ENCODE data around the gene LRRC71.

DNA sequence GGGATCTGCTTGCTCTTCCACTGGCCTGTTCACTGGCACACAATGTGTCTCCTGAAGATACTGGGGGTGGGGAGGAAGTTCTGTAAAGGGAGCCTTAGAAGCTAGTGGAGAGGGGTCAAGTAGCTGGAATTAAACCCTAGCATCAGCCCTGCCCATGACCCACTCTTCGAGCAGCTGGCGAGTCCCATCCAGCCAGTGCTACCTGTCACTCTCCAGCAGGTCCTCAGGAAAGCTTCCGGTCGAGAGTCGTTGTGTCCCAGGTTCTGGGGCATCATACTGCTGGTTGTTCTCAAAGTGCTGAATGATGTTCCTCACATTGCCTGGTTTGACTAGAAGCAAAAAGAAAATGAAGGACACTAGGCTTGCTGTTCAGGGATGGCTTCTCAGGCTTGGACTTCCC lies 30.9 kb downstream of the LRRC71 start:
- TF ChIP-seq MTA2 (IDR thresholded peaks at IDR 0.05; ENCODE audit: low read depth) (no peak), BRCA1 (IDR thresholded peaks at IDR 0.05; ENCODE audit: low read depth, low read length) (no peak), EZH2 (IDR thresholded peaks at IDR 0.05; ENCODE audit: borderline replicate concordance, control insufficient read depth, low read depth, low read length) (no peak), CHD4 (IDR thresholded peaks at IDR 0.05) (no peak), CEBPB (IDR thresholded peaks at IDR 0.05; ENCODE audit: borderline replicate concordance in 1 of 2, low read depth in 2 of 2, low read length in 2 of 2) (no peak), CREB1 (IDR thresholded peaks at IDR 0.05; ENCODE audit: low read depth) (no peak)
- TF ChIP-seq, protein P1, sequence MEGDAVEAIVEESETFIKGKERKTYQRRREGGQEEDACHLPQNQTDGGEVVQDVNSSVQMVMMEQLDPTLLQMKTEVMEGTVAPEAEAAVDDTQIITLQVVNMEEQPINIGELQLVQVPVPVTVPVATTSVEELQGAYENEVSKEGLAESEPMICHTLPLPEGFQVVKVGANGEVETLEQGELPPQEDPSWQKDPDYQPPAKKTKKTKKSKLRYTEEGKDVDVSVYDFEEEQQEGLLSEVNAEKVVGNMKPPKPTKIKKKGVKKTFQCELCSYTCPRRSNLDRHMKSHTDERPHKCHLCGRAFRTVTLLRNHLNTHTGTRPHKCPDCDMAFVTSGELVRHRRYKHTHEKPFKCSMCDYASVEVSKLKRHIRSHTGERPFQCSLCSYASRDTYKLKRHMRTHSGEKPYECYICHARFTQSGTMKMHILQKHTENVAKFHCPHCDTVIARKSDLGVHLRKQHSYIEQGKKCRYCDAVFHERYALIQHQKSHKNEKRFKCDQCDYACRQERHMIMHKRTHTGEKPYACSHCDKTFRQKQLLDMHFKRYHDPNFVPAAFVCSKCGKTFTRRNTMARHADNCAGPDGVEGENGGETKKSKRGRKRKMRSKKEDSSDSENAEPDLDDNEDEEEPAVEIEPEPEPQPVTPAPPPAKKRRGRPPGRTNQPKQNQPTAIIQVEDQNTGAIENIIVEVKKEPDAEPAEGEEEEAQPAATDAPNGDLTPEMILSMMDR (IDR thresholded peaks at IDR 0.05 in 2 of 3, conservative IDR thresholded peaks at IDR 0.05 in 1 of 3; ENCODE audit: control insufficient read depth in 2 of 3, extremely low read depth in 1 of 3, insufficient read depth in 1 of 3, low read depth in 3 of 3, low read length in 3 of 3), result no peak

Data from GM12878 (cell line).